H1 (cell line): ENCODE data around the gene WDR49. TPM values are rescaled to one million over a fixed set of nuclear protein-coding genes. Genes with fewer than 3 reads are reported as not detected.
A peak's percentile ranks its signal among the peaks of the same experiment; 100 is the strongest.

ENCODE experiments used
- ASH2L ChIP-seq: fragments of 200-600, 300-600 bp; sonication (generic); IDR thresholded peaks from one replicate; pipeline ENCODE4 v1.7.1; 2017; ENCODE audit warnings: low read length
- BACH1 ChIP-seq: IDR thresholded peaks from 2 replicates; pipeline ENCODE4 v1.6.1; 2012; ENCODE audit warnings: low read length, improper control_type of control experiment
- BCL11A ChIP-seq, 2 experiments: IDR thresholded peaks; one replicate each; pipeline ENCODE4 v1.6.1; 2011; ENCODE audit warnings: low read depth in 2 of 2, low read length in 2 of 2, mild to moderate bottlenecking in 2 of 2
- BRCA1 ChIP-seq: IDR thresholded peaks from 2 replicates; pipeline ENCODE4 v1.6.1; 2012; ENCODE audit warnings: low read depth, low read length, improper control_type of control experiment
- CBX5 ChIP-seq: fragments of 300-800, 300-1000 bp; sonication (generic); IDR thresholded peaks from 2 replicates; pipeline ENCODE4 v1.7.1; 2016; ENCODE audit warnings: antibody characterized with exemption, low read length, low read depth
- CBX8 ChIP-seq: fragments of 300-800, 300-1000 bp; sonication (generic); IDR thresholded peaks from 2 replicates; pipeline ENCODE4 v1.7.1; 2016; ENCODE audit warnings: low read depth, low read length, borderline replicate concordance
- CEBPB ChIP-seq: IDR thresholded peaks from 2 replicates; pipeline ENCODE4 v1.6.1; 2012; ENCODE audit warnings: low read depth, low read length
- CHD2 ChIP-seq: IDR thresholded peaks from 2 replicates; pipeline ENCODE4 v1.6.1; 2012; ENCODE audit warnings: low read length, improper control_type of control experiment
- E2F6 ChIP-seq: IDR thresholded peaks from 2 replicates; pipeline ENCODE4 v1.6.1; 2012; ENCODE audit warnings: inconsistent platforms
- FOSL1 ChIP-seq: IDR thresholded peaks from 2 replicates; pipeline ENCODE4 v1.6.1; 2011; ENCODE audit warnings: mild to moderate bottlenecking, low read depth, low read length, moderate library complexity; ENCODE audit not compliant: insufficient read depth
- HDAC6 ChIP-seq: IDR thresholded peaks from one replicate; pipeline ENCODE4 v1.7.1; 2012; ENCODE audit warnings: low read depth, mild to moderate bottlenecking, inconsistent platforms, low read length, moderate library complexity
- KDM1A ChIP-seq: fragments of 200-600, 300-600 bp; sonication (generic); IDR thresholded peaks from 2 replicates; pipeline ENCODE4 v1.7.1; 2016; ENCODE audit warnings: mild to moderate bottlenecking, low read length, borderline replicate concordance
- NRF1 ChIP-seq: IDR thresholded peaks from 2 replicates; pipeline ENCODE4 v1.6.1; 2011; ENCODE audit warnings: mild to moderate bottlenecking, low read depth, low read length, improper control_type of control experiment
- POLR2A ChIP-seq, 2 experiments: IDR thresholded peaks; 1 replicate in 1 of 2; 2 replicates in 1 of 2; pipeline ENCODE4 v1.6.1; 2011; ENCODE audit warnings: low read depth in 2 of 2, low read length in 2 of 2, mild to moderate bottlenecking in 2 of 2; ENCODE audit errors: control extremely low read depth in 1 of 2
- POLR2AphosphoS5 ChIP-seq: IDR thresholded peaks from 2 replicates; pipeline ENCODE4 v1.6.1; 2011; ENCODE audit warnings: low read depth, low read length
- RFX5 ChIP-seq: IDR thresholded peaks from 2 replicates; pipeline ENCODE4 v1.6.1; 2011; ENCODE audit warnings: low read depth, low read length, improper control_type of control experiment, borderline replicate concordance
- SIX5 ChIP-seq: IDR thresholded peaks from 2 replicates; pipeline ENCODE4 v1.6.1; 2011; ENCODE audit warnings: mild to moderate bottlenecking, low read depth, low read length
- SP1 ChIP-seq: IDR thresholded peaks from 2 replicates; pipeline ENCODE4 v1.6.1; 2011; ENCODE audit warnings: low read depth, low read length
- SP4 ChIP-seq: IDR thresholded peaks from 2 replicates; pipeline ENCODE4 v1.6.1; 2012; ENCODE audit warnings: low read length, inconsistent platforms
- TAF1 ChIP-seq: IDR thresholded peaks from 2 replicates; pipeline ENCODE4 v1.6.1; 2011; ENCODE audit warnings: mild to moderate bottlenecking, low read depth, low read length
- USF2 ChIP-seq: IDR thresholded peaks from 2 replicates; pipeline ENCODE4 v1.6.1; 2011; ENCODE audit warnings: low read length, improper control_type of control experiment
- YY1 ChIP-seq: IDR thresholded peaks from 2 replicates; pipeline ENCODE4 v1.6.1; 2011; ENCODE audit warnings: low read depth, mild to moderate bottlenecking, low read length
- polyA plus RNA-seq, 7 experiments: library from polyadenylated mRNA; depleted of rRNA in 3 of 7; stranded (reverse) in 5 of 7; unstranded in 2 of 7; fragments of >200 nt in 5 of 7; fragments of 200-250 nt in 2 of 7; gene quantifications; 1 replicate in 5 of 7; 2 replicates in 1 of 7; 4 replicates in 1 of 7; pipeline versions ENCODE4 v1.2.1 to v1.2.3, GENCODE V29; 2011 to 2013; ENCODE audit warnings: missing spikeins in 2 of 7, mixed read lengths in 2 of 7
- total RNA-seq: library from RNA; stranded (reverse); fragmentation: NEBNext Ultra II Directional; extraction: Animal tissue kit (Norgen Biotek cat#: 25700); gene quantifications from 2 replicates; pipeline ENCODE4 v1.2.1, GENCODE V29; 2021

The WDR49 gene
- total and polyA plus RNA-seq, 2 of the 8 experiments (the other 6 are each of a cell fraction or from before 2014, with no cell fraction given): 0.50 to 1.7 TPM

- TF ChIP-seq E2F6 (no peak), CHD2 (peak; percentile 49; the same call in 1 of the 2 replicates), HDAC6 (no peak), BCL11A (IDR thresholded peaks at IDR 0.05; ENCODE audit: low read depth in 2 of 2, low read length in 2 of 2) (peak in 1 of 2 experiments; percentile 63), USF2 (no peak), SIX5 (no peak), CEBPB (no peak), POLR2A (IDR thresholded peaks at IDR 0.05; ENCODE audit: control extremely low read depth in 1 of 2, low read depth in 2 of 2, low read length in 2 of 2) (peak; percentile 45 to 50; a peak in 2 of 3 replicates), FOSL1 (no peak), BRCA1 (no peak), BACH1 (no peak), POLR2AphosphoS5 (peak; percentile 55; the same call in 1 of the 2 replicates), CBX8 (no peak), CBX5 (no peak), KDM1A (no peak), RFX5 (no peak), TAF1 (peak; percentile 50; the same call in 1 of the 2 replicates), ASH2L (peak; percentile 30), SP1 (peak; percentile 91), YY1 (no peak), SP4 (no peak), NRF1 (no peak)
Observed at GRCh38 chr3:167653760-167654159, at the start of gene WDR49 (continued).
